HG03354 (cell line): ENCODE data around the gene PRKN.

ENCODE experiments used
- ATAC-seq: cut with Tn5 transposase; IDR thresholded peaks from one replicate; pipeline ENCODE4 v1.9.1; 2021; ENCODE audit warnings: mild to moderate bottlenecking; ENCODE audit not compliant: unreplicated experiment, poor library complexity, severe bottlenecking

PRKN gene

GRCh38 chr6:161682982-161683381 lies 1044.6 kb downstream of the PRKN start:
- ATAC-seq: no peak

GRCh38 chr6:161679980-161680538 lies 1047.5 kb downstream of the PRKN start:
- no peak for ATAC-seq

GRCh38 chr6:161677188-161677587 lies 1050.4 kb downstream of the PRKN start:
- no peak for ATAC-seq

GRCh38 chr6:161676586-161676985 lies 1051.0 kb downstream of the PRKN start:
- ATAC-seq: peak; percentile 50

GRCh38 chr6:161674930-161675682 lies 1052.5 kb downstream of the PRKN start:
- ATAC-seq: no peak

GRCh38 chr6:161673026-161673425 lies 1054.5 kb downstream of the PRKN start:
- no peak for ATAC-seq

- ATAC-seq: no peak
Measured at GRCh38 chr6:161671117-161671516, 1056.4 kb downstream of the PRKN start.

- no peak for ATAC-seq
Measured at GRCh38 chr6:161668665-161669064, 1058.9 kb downstream of the PRKN start.

GRCh38 chr6:161667957-161668356 lies 1059.6 kb downstream of the PRKN start:
- no peak for ATAC-seq

- ATAC-seq: no peak
Measured at GRCh38 chr6:161663682-161664081, 1063.9 kb downstream of the PRKN start.

GRCh38 chr6:161660666-161661571 lies 1066.6 kb downstream of the PRKN start:
- ATAC-seq: no peak

- no peak for ATAC-seq
Measured at GRCh38 chr6:161658211-161658610, 1069.4 kb downstream of the PRKN start.

- ATAC-seq: no peak
Measured at GRCh38 chr6:161654209-161654608, 1073.4 kb downstream of the PRKN start.

GRCh38 chr6:161651949-161652348 lies 1075.6 kb downstream of the PRKN start:
- no peak for ATAC-seq

GRCh38 chr6:161649841-161650240 lies 1077.7 kb downstream of the PRKN start:
- no peak for ATAC-seq

- ATAC-seq: no peak
Measured at GRCh38 chr6:161649068-161649467, 1078.5 kb downstream of the PRKN start.

- ATAC-seq: no peak
Measured at GRCh38 chr6:161647234-161647633, 1080.3 kb downstream of the PRKN start.

GRCh38 chr6:161644521-161644920 lies 1083.0 kb downstream of the PRKN start:
- ATAC-seq: no peak

- ATAC-seq: no peak
Measured at GRCh38 chr6:161641175-161641574, 1086.4 kb downstream of the PRKN start.

GRCh38 chr6:161639772-161640171 lies 1087.8 kb downstream of the PRKN start:
- no peak for ATAC-seq

GRCh38 chr6:161637658-161638057 lies 1089.9 kb downstream of the PRKN start:
- no peak for ATAC-seq
